NCI-H82 treated with DMSO at 0.1 percent for 48 hours (cell line): ENCODE results near the gene UNKL.

Experiments
- DNase-seq: peaks from one replicate; lab custom pipeline; 2025; ENCODE audit not compliant: unreplicated experiment; lab: John Stamatoyannopoulos, UW

The UNKL gene

GRCh38 chr16:1414532-1415260 is at the start of gene UNKL:
Gene UNKL, minus strand, starts transcription at chr16:1414704. Its CDS starts 13 bp downstream, at chr16:1414691.
- peak; percentile 9 for DNase-seq

DNA sequence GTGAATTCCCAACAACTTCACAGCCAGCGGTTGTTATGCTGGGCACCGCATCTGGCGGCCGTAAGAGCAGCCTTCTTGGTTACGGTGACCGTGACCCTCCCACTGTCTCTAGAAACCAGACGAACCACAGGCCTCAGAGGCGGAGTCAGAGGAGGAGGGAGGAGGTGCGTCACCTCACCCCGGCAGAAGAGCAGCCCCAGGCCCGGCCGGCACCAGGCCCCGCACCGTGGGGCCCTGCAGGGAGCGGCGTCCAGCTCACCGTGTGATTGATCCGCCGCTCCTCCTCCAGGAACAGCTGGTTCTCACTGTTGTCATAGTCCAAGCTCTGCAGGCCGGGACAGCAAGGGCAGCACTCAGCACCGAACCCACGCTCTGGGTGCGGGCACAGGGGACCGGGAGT is 46.6 kb upstream of the UNKL start:
- no peak for DNase-seq

DNA sequence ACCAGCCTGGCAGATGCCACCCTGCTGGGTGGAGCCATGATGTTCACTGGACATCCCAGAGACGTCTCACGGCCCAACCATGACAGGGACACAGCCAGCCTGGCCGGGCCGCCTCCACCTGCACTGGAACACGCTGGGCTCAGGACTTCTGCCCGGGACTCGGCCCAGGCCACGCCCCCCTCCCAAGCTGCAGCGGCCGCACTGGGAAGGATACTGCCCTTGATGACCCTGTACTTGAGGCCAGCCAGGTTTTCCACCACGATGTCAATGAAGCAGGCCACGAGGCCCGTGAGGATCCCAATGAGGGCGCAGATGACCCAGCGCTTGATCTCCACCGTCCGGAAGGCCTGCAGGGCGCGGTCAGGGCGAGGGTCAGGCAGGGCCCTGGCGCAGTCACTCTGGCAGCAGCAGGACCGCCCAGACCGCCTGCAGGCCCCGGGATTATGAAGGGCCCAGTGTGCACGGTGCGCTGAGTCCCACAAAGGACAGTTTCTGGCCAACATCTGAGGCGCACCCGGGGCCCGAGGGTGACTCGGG is 46.2 kb upstream of the UNKL start:
- DNase-seq, result no peak

- no peak for DNase-seq
Observed at GRCh38 chr16:1459967-1460366, 45.5 kb upstream of the UNKL start.

GRCh38 chr16:1458977-1459341 is 44.5 kb upstream of the UNKL start:
- DNase-seq, result no peak

DNA sequence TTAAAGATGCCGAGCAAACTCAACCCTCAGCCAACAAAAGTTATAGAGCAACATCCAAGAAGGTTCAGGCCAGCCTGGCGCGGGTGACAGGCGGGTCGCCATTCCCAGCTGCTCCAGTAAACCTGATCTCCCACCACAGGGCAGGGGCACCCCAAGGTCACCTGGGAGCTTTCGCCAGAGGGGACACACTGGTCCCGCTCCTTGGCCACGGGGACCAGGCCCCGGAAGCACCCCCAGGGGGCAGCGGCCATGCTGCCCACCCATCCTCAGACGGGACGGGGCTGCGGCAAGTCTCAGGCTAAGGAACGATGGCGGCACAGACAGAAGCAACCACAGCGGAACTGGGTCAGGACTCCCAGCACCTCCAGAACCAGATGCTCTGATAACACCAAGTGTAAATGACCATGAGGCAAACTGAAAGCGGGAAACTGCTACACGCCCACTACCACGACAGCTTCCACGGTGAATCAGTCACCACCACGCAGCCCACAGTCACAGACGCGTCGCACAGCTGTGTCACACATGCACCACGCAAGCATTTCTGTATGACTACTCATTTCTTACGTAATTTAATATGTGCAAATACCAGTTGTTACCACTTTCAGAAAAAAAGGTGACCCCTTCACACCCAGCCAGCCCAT is 44.0 kb upstream of the UNKL start:
- DNase-seq, result no peak

DNA sequence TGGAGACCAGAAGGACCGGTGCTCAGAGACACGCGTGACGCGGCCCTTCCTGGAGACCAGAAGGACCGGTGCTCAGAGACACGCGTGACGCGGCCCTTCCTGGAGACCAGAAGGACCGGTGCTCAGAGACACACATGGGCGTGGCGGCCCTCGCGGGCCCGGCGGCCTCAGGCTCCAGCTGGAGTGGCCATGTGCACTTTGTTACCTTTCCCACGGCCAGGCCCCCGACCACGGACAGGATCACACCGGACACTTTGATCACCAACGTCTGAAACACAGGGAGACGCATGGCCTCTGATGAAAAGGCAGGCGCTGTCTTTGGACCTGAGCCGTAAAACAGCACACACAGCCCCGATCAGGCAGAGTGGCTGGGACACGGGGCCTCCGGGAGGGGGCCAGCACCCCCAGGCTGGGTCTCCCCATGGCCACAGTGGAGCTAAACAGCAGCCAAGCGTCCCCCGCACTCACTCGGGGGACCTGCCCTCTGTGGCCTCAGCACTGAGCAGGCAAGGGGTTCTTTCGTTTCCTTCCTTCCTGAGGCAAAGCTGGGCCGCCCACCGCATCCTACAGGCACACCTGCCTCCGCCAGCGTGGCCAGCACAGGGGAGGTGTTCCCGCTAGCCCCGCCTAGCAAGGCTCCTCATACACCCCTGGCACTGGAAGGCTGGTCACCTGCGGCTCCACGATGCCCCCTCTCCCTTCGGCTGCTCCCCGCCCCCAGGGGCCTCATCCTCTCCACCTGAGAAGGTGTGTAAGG is 43.2 kb upstream of the UNKL start:
- DNase-seq, result no peak

DNA sequence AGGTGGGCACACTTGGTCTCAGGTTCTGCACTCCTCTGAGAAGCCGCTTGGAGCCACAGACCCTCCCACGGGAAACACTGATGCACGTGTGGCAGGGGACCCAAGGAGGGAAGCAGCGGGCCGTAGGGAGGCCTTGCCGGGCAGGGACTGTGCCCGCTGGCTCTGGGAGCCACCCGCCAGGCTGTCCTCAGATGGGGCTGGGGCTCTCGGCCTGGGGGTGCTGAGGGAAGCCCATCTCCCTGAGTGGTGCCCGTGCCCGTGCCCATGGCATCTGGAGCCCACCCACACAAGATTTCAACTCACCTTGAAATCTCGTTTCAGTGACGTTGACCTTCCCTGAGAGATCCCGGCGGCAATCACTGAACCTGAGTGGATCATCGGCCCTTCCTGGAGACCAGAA is 42.4 kb upstream of the UNKL start:
- DNase-seq, result no peak

DNA sequence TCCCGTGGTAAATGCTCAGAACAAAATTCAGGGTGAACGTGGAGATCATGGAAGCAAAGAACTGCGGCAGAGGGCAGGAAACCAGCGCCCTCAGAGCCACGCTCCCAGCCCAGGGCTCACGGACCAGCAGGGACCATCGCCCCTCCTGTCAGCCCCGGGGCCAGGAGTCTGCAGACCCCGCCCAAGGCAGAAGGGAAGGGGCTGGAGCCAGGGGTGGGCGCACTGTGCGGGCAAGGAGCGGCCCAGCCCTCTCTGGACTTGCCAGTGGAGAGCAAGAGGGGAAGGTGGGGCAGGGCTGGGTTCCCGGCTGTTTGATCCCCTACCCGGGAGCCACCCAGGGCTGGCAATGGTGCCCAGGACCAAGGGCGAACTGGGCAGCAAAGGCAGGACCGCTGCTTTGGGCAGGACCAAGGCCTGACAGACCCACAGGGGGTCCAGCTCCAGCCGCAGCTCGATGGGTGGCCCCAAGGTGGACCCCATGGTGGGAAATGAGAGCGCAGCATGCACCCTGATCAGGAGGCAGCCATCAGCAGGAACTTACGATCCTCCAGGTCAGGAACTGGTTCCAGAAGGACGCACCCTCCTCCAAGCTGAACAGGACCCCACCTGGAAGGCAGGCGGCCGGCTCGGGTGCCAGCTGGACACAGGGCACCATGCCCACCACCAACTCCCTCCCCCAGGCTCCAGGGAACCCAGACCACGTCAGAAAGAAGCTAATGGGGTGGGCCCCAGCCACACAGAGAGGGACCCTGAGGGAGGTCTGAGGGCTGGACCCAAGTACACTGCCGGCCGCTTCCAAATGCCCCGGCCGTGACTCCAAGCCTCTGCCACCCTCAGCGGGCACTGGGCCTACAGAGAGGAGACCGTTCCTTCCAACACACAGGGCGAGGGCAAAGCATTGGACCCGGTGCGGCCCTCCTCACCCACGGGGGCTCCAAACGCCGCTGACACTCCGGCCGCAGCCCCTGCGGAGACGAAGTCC is 41.0 kb upstream of the UNKL start:
- no peak for DNase-seq

DNA sequence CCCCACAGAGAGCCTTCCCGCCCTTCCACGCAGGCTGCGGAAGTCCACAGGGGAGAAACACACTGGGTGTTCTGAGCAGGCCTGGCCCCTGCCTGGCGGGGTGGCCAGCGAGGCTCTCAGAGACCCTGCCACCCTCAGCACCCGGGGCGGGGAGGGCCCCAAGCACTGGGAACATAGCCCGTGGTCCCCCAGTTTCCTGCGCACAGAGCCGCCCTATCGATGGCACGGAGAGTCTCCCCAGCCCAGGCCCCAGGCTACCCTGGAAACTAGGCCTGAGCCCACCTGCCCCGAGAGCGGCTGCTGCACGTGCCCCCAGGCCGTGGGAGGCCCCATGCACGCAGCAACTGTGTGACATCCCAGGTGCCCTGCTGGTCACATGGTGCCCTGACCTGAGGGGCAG is 40.1 kb upstream of the UNKL start:
- no peak for DNase-seq

DNA sequence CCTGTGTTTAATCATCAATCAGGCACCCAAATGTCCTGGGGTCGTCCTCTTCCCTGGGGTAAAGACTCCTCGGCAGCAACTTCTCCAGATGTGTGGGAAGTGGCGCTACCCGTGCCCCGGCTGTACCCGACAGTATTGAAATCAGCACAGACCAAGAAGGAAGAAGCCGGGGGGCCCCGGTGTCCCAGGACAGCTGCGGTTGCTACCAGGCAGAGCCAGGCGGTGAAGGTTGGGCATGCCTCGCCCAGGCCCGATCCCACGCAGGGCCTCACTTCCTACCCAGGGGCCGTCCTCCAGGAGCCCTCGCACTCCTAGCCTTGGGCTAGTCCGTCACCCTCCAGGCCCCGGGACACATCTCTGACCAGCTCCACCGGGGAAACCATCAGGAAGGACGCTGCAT is 38.8 kb upstream of the UNKL start:
- DNase-seq, result no peak

- DNase-seq, result no peak
Observed at GRCh38 chr16:1452530-1452929, 38.0 kb upstream of the UNKL start.

GRCh38 chr16:1451702-1452392 is 37.3 kb upstream of the UNKL start:
- DNase-seq, result no peak

DNA sequence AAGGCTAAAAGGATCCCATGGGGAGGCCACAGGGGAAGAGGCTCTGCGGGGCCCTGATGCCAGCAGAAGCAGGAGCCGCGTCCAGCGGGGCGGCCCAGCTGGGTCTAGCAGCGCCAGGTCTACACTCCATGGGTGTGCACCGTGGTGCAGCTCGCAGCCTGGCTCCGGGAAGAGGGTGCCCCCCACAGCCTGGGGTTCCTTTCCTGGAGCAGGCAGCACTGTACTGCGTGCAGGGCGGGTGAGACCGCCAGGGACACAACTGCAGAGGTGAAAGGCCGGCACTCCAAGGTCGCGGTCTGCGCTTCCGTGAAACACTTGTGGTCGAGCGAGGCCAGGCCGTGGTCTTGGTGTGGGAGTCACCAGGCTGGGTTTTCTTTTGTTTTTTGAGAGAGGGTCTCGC is 36.3 kb upstream of the UNKL start:
- DNase-seq, result no peak

DNA sequence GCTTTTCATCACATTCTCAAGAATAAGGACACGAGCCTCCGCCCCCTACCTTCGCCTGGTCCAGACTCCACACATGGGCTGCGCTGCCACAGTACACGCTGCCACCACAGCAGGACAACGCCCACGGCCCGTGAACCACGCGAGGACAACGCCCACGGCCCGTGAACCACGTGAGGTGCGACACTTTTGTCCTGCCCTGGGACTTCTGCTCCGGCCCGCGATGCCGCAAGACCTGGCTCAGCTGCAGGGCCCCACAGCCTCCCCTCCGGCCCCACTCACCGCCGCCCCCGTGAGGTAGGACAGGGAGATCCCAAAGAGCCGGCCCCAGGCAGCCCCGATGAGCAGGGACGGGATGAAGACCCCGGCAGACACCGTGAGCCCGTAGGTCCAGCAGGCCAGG is 35.7 kb upstream of the UNKL start:
- DNase-seq, result no peak

DNA sequence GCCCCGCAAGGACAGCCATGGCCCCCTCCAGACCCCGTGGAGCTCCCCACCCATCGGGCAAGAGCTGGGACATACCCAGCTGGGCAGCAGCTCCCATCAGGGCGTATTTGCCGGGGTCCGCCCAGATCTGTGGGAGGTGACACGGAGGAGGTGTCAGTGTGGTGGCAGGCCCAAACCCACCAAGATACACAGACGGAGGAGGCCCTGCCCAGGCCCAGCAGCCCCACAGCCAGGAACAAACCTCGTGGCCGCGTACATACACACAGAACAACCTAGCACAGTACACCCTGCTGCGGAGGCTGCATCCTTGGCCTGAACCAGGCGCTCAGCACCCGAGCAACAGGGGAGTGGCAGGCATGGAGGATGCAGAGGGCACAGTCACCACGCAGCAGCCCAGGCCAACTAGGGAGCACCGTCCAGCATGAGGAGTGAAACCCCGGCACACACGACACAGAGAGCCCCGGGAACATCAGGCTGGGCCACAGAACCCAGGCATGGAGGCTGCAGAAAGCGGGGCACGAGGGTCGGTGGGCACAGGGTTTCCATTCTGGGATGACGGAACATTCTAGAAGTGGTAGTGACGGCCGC is 34.8 kb upstream of the UNKL start:
- no peak for DNase-seq

DNA sequence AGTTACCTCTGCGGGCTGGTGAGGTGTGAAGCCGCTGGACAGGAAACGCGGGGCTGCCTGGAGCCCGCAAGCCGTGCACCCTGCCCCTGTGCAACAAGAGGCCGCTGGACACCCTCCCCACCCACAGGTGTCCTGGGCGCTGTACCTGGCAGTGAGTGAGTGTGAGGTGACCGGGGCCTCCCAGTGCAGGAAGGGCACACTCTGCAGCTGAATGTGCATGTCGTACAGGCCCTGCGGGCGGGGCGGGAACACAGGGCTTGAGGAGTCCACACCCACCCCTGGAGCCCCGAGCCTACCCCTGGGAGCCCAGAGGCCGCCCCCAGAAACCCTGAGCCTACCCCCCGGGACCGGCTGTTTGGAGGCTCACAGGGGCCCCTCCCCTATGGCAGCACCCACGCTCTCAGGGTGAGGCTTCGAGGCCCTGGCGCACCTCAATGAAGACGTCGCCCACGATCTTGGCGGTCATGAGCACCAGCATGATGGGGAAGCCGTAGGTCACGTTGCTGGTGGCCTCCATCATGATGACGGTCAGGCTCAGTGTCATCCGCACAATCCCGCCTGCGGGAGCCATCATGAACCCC is 34.1 kb upstream of the UNKL start:
- no peak for DNase-seq

DNA sequence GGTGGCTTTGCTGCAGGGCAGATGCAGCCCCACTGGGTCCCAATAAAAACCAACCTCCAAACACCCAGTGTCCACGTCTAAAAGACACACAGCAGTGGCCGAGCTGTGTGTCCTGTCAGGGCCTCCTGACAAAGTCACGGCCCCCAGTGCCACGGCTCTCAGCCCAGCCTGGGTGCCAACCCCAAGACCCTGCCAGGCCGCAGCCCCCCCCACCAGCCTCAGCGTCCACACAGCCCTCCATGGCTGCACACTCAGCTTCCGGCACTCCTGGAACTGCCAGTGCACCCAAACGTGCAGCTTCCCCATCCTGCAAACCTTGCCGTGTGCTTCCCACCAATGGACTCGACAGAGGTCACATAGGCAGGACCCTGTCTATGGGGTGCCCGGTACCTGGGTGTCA is 33.5 kb upstream of the UNKL start:
- DNase-seq, result no peak

DNA sequence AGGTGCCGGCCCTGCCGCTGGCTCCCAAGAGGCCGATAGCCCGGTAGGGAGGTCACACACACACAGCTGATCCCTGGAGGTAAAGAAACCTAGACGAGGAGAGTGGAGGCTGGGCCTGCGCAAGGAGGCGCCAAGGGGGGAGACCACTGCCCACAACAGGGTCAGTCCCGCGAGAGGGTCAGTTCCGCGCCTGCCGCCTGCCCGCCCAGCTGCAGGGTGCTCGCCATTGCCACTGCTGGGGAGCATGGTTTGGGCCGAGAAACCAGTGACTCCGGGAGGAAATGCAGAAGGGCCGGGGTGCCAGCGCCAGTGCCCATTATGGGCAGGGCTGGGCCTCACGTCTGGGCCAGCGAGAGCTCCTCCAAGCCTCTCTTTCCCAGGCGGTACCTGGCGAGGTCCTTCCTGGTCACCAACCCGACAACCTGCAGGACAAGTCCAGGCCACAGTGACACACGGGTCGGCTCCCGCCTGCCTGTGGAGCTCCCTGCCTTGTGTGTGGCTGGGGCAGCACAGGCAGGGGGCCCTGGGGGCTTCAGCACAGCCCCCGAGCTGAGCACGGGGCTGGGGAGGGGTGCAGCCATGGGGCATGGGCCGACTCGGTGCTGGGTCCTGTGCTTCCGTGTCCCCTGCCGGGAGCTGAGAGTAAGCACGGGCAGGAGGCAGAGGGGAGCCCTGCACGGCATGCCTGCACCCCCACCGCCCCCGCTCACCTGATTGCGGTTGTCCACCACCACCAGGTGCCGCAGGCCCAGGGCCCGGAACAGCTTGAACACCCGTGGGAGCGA is 32.0 kb upstream of the UNKL start:
- no peak for DNase-seq
